Liver (tissue), 9 donors: Measurements from ENCODE around the gene C3orf22. TPM values are rescaled to one million over a fixed set of nuclear protein-coding genes. Genes with fewer than 3 reads are reported as not detected.
A peak's percentile ranks its signal among the peaks of the same experiment; 100 is the strongest.

Experiments used
- DNase-seq: peaks from one replicate; pipeline ENCODE4 v3.0.0-alpha.2; 2017; ENCODE audit warnings: low spot score
- H3K27ac ChIP-seq, 2 donors: one replicate each; pipeline ENCODE4 v1.7.0; 2013; ENCODE audit warnings: inconsistent platforms in 2 of 2, low read length in 2 of 2, control low read depth in 1 of 2, low read depth in 1 of 2, mild to moderate bottlenecking in 1 of 2
- H3K27me3 ChIP-seq, 4 donors: one replicate each; pipeline versions ENCODE4 v1.6.1 to v1.7.0; 2013; ENCODE audit warnings: low read length in 3 of 4, inconsistent platforms in 1 of 4, mild to moderate bottlenecking in 1 of 4, moderate library complexity in 1 of 4; ENCODE audit not compliant: control insufficient read depth in 4 of 4, insufficient read depth in 4 of 4
- H3K36me3 ChIP-seq, 4 donors: one replicate each; pipeline versions ENCODE4 v1.6.1 to v1.7.0; 2013; ENCODE audit warnings: low read length in 3 of 4, mild to moderate bottlenecking in 3 of 4, low read depth in 1 of 4, moderate library complexity in 1 of 4; ENCODE audit not compliant: control insufficient read depth in 4 of 4, insufficient read depth in 3 of 4
- H3K4me1 ChIP-seq, 4 donors: one replicate each; pipeline versions ENCODE4 v1.6.1 to v1.7.0; 2013; ENCODE audit warnings: low read length in 3 of 4, mild to moderate bottlenecking in 3 of 4, moderate library complexity in 1 of 4; ENCODE audit not compliant: control insufficient read depth in 4 of 4, insufficient read depth in 4 of 4
- H3K4me3 ChIP-seq, 3 donors: one replicate each; pipeline versions ENCODE4 v1.6.1 to v1.7.0; 2013; ENCODE audit warnings: low read length in 3 of 3, control low read depth in 1 of 3, low read depth in 1 of 3, mild to moderate bottlenecking in 1 of 3
- H3K9ac ChIP-seq, 2 donors: one replicate each; pipeline ENCODE4 v1.7.0; 2013; ENCODE audit warnings: low read length in 2 of 2, mild to moderate bottlenecking in 2 of 2, moderate library complexity in 2 of 2, control low read depth in 1 of 2, low read depth in 1 of 2
- H3K9me3 ChIP-seq, 4 donors: one replicate each; pipeline versions ENCODE4 v1.6.1 to v1.7.0; 2013; ENCODE audit warnings: low read length in 3 of 4; ENCODE audit not compliant: control insufficient read depth in 4 of 4
- EGR1 ChIP-seq, 2 donors: IDR thresholded peaks; 2 replicates each; pipeline ENCODE4 v1.6.1; 2016 to 2018; ENCODE audit warnings: antibody characterized with exemption in 2 of 2, low read depth in 2 of 2
- FOXA1 ChIP-seq: IDR thresholded peaks from 2 replicates; pipeline ENCODE4 v1.6.1; 2016; ENCODE audit warnings: antibody characterized with exemption
- FOXA2 ChIP-seq: IDR thresholded peaks from 2 replicates; pipeline ENCODE4 v1.6.1; 2016; ENCODE audit warnings: antibody characterized with exemption
- GABPA ChIP-seq, 2 donors: IDR thresholded peaks in 1 of 2; conservative IDR thresholded peaks in 1 of 2; 2 replicates each; pipeline ENCODE4 v1.6.1; 2016; ENCODE audit warnings: antibody characterized with exemption in 2 of 2, mild to moderate bottlenecking in 1 of 2, moderate library complexity in 1 of 2
- HNF4A ChIP-seq, 2 donors: conservative IDR thresholded peaks; 2 replicates each; pipeline ENCODE4 v1.6.1; 2016; ENCODE audit warnings: antibody characterized with exemption in 2 of 2, mild to moderate bottlenecking in 2 of 2
- HNF4G ChIP-seq: IDR thresholded peaks from 2 replicates; pipeline ENCODE4 v1.6.1; 2016; ENCODE audit warnings: antibody characterized with exemption
- JUND ChIP-seq, 2 donors: IDR thresholded peaks; 2 replicates each; pipeline ENCODE4 v1.6.1; 2016; ENCODE audit warnings: antibody characterized with exemption in 2 of 2
- NR2F2 ChIP-seq: IDR thresholded peaks from 2 replicates; pipeline ENCODE4 v1.6.1; 2016; ENCODE audit warnings: antibody characterized with exemption
- RAD21 ChIP-seq, 2 donors: IDR thresholded peaks; 2 replicates each; pipeline ENCODE4 v1.6.1; 2016; ENCODE audit warnings: antibody characterized with exemption in 2 of 2, mild to moderate bottlenecking in 2 of 2
- RXRA ChIP-seq, 2 donors: IDR thresholded peaks; 2 replicates each; pipeline ENCODE4 v1.6.1; 2017 to 2018; ENCODE audit warnings: antibody characterized with exemption in 2 of 2, mild to moderate bottlenecking in 1 of 2
- SP1 ChIP-seq: IDR thresholded peaks from 2 replicates; pipeline ENCODE4 v1.6.1; 2018; ENCODE audit warnings: antibody characterized with exemption, mild to moderate bottlenecking
- TAF1 ChIP-seq: conservative IDR thresholded peaks from 2 replicates; pipeline ENCODE4 v1.6.1; 2016; ENCODE audit warnings: antibody characterized with exemption, mild to moderate bottlenecking
- YY1 ChIP-seq: IDR thresholded peaks from 2 replicates; pipeline ENCODE4 v1.6.1; 2016; ENCODE audit warnings: antibody characterized with exemption, mild to moderate bottlenecking
- WGBS: extraction: QIAGEN DNeasy Blood & Tissue Kit; methylation state at CpG from one replicate; pipeline ENCODE4 v1.1.7; 2013; 5-methylcytosine and 5-hydroxymethylcytosine counted together
- polyA plus RNA-seq, 2 donors: library from polyadenylated mRNA; stranded (reverse) in 1 of 2; unstranded in 1 of 2; fragments of 200-250 nt in 1 of 2; fragments of >200 nt in 1 of 2; fragmentation: Nextera tagmentation in 1 of 2; extraction: Ambion mirVana in 1 of 2; gene quantifications; one replicate each; pipeline versions ENCODE4 v1.2.1 to v1.2.3, GENCODE V29; 2013 to 2015
- total RNA-seq, 2 donors: library from RNA; depleted of rRNA; stranded (reverse); fragments of >200 nt; gene quantifications; one replicate each; pipeline ENCODE4 v1.2.3, GENCODE V29; 2014
- TF ChIP-seq, protein P1 (sequence below): IDR thresholded peaks from 2 replicates; pipeline ENCODE4 v1.6.1; 2016; ENCODE audit warnings: antibody characterized with exemption
- TF ChIP-seq, protein P2 (sequence below): IDR thresholded peaks from 2 replicates; pipeline ENCODE4 v1.6.1; 2016; ENCODE audit warnings: antibody characterized with exemption, mild to moderate bottlenecking
- TF ChIP-seq, protein P3 (sequence below): fragments of 150-350 bp; IDR thresholded peaks from 2 replicates; pipeline ENCODE4 v1.5.1; 2017; ENCODE audit warnings: improper control_type of control experiment, low read depth, low read length; ENCODE audit not compliant: missing input control
- TF ChIP-seq, protein P4 (sequence below): IDR thresholded peaks from 2 replicates; pipeline ENCODE4 v1.6.1; 2016; ENCODE audit warnings: antibody characterized with exemption
- TF ChIP-seq, protein P5 (sequence below): IDR thresholded peaks from 2 replicates; pipeline ENCODE4 v1.6.1; 2016; ENCODE audit warnings: antibody characterized with exemption
- donor health status: healthy.
- donor health status: healthy.
- donor health status: healthy.
- donor health status: healthy.
- donor health status: healthy.

Gene C3orf22
- total and polyA plus RNA-seq, 4 donors, result not detected

DNA sequence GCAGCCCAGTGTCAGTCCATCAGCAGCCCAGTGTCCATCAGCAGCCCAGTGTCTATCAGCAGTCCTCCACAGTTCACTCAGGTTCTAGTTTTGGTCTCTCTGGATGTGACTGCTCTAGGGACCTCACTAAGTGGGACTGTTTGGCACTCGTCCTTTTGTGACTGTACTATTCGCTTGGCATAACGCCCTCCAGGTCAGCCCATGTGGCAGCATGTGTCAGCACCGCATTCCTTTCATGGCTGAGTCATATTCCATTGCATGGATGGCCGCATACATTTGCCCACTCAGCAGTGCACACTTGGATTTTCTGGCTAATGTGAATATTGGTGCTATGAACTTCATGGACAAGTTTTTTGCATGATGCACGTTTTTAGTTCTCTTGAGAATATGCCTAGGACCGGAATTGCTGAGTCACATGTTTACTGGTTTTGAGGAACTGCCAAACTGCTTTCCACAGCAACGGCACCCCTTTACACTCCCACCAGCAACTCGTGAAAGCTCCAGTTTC, 18.3 kb downstream of the C3orf22 start:
- TF ChIP-seq HNF4A (conservative IDR thresholded peaks at IDR 0.05) (no peak), GABPA (IDR thresholded peaks at IDR 0.05 in 1 of 2, conservative IDR thresholded peaks at IDR 0.05 in 1 of 2) (no peak), RXRA (IDR thresholded peaks at IDR 0.05) (no peak), EGR1 (IDR thresholded peaks at IDR 0.05; ENCODE audit: low read depth in 2 of 2) (no peak), SP1 (no peak), FOXA2 (no peak), NR2F2 (no peak), RAD21 (IDR thresholded peaks at IDR 0.05) (no peak), FOXA1 (no peak), JUND (IDR thresholded peaks at IDR 0.05) (no peak), HNF4G (no peak), TAF1 (no peak)
- TF ChIP-seq, protein P1, sequence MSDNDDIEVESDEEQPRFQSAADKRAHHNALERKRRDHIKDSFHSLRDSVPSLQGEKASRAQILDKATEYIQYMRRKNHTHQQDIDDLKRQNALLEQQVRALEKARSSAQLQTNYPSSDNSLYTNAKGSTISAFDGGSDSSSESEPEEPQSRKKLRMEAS, result no peak
- TF ChIP-seq, protein P2, sequence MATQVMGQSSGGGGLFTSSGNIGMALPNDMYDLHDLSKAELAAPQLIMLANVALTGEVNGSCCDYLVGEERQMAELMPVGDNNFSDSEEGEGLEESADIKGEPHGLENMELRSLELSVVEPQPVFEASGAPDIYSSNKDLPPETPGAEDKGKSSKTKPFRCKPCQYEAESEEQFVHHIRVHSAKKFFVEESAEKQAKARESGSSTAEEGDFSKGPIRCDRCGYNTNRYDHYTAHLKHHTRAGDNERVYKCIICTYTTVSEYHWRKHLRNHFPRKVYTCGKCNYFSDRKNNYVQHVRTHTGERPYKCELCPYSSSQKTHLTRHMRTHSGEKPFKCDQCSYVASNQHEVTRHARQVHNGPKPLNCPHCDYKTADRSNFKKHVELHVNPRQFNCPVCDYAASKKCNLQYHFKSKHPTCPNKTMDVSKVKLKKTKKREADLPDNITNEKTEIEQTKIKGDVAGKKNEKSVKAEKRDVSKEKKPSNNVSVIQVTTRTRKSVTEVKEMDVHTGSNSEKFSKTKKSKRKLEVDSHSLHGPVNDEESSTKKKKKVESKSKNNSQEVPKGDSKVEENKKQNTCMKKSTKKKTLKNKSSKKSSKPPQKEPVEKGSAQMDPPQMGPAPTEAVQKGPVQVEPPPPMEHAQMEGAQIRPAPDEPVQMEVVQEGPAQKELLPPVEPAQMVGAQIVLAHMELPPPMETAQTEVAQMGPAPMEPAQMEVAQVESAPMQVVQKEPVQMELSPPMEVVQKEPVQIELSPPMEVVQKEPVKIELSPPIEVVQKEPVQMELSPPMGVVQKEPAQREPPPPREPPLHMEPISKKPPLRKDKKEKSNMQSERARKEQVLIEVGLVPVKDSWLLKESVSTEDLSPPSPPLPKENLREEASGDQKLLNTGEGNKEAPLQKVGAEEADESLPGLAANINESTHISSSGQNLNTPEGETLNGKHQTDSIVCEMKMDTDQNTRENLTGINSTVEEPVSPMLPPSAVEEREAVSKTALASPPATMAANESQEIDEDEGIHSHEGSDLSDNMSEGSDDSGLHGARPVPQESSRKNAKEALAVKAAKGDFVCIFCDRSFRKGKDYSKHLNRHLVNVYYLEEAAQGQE, result no peak
- TF ChIP-seq, protein P3, sequence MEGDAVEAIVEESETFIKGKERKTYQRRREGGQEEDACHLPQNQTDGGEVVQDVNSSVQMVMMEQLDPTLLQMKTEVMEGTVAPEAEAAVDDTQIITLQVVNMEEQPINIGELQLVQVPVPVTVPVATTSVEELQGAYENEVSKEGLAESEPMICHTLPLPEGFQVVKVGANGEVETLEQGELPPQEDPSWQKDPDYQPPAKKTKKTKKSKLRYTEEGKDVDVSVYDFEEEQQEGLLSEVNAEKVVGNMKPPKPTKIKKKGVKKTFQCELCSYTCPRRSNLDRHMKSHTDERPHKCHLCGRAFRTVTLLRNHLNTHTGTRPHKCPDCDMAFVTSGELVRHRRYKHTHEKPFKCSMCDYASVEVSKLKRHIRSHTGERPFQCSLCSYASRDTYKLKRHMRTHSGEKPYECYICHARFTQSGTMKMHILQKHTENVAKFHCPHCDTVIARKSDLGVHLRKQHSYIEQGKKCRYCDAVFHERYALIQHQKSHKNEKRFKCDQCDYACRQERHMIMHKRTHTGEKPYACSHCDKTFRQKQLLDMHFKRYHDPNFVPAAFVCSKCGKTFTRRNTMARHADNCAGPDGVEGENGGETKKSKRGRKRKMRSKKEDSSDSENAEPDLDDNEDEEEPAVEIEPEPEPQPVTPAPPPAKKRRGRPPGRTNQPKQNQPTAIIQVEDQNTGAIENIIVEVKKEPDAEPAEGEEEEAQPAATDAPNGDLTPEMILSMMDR, result no peak
- Histone ChIP-seq H3K27ac (peak overlapping the region; percentile 21 to 51), H3K9ac (no peak overlapping the region), H3K4me1 (peaks cover 2 to 37% (median 20%) of the 10 kb centered on the region in 4 donors), H3K9me3 (no peaks in the 10 kb centered on the region), H3K36me3 (peaks cover 0 to 8% (median 0%) of the 10 kb centered on the region in 4 donors), H3K27me3 (no peaks in the 10 kb centered on the region), H3K4me3 (no peak overlapping the region)
- DNase-seq, result no peak
- 42% methylated on average over 9 of the region's 9 CpGs for WGBS

DNA sequence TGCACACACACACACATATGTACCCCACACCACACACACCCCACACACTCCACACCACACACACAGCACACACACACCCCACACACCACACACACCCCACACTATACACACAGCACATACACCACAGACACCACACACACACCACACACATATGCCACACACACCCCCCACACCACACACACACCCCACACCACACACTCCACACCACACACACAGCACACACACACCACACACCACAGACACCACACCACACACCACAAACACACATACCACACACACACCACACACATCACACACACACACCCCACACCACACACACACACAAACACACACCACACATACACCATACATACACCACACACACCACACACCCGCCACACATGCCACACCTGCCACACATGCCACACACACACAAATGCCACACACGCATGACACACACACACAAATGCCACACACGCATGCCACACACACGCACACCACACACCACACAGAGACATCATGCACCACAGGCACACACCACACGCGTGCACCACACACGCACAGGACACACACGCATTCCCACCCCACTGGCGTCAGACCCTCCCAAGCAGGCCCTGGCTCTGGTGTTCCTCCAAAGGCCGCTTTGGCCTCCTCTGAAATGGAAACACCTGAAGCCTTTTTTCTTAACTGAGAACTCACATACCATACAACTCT, 19.0 kb downstream of the C3orf22 start:
- H3K27ac ChIP-seq, result no peak overlapping the region
- no peak for TF ChIP-seq FOXA1
- TF ChIP-seq GABPA (IDR thresholded peaks at IDR 0.05 in 1 of 2, conservative IDR thresholded peaks at IDR 0.05 in 1 of 2), result no peak
- TF ChIP-seq JUND (IDR thresholded peaks at IDR 0.05), result no peak
- TF ChIP-seq RAD21 (IDR thresholded peaks at IDR 0.05), result no peak
- no peak for TF ChIP-seq TAF1
- TF ChIP-seq EGR1 (IDR thresholded peaks at IDR 0.05; ENCODE audit: low read depth in 2 of 2), result no peak
- TF ChIP-seq, protein P2, result no peak
- TF ChIP-seq, protein P4, sequence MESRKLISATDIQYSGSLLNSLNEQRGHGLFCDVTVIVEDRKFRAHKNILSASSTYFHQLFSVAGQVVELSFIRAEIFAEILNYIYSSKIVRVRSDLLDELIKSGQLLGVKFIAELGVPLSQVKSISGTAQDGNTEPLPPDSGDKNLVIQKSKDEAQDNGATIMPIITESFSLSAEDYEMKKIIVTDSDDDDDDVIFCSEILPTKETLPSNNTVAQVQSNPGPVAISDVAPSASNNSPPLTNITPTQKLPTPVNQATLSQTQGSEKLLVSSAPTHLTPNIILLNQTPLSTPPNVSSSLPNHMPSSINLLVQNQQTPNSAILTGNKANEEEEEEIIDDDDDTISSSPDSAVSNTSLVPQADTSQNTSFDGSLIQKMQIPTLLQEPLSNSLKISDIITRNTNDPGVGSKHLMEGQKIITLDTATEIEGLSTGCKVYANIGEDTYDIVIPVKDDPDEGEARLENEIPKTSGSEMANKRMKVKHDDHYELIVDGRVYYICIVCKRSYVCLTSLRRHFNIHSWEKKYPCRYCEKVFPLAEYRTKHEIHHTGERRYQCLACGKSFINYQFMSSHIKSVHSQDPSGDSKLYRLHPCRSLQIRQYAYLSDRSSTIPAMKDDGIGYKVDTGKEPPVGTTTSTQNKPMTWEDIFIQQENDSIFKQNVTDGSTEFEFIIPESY, result no peak
- TF ChIP-seq YY1, result no peak
- TF ChIP-seq NR2F2, result no peak
- TF ChIP-seq, protein P1, result no peak
- no peak for TF ChIP-seq HNF4G
- no peak for TF ChIP-seq SP1
- TF ChIP-seq, protein P5, sequence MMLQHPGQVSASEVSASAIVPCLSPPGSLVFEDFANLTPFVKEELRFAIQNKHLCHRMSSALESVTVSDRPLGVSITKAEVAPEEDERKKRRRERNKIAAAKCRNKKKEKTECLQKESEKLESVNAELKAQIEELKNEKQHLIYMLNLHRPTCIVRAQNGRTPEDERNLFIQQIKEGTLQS, result no peak
- no peak for TF ChIP-seq RXRA (IDR thresholded peaks at IDR 0.05)
- no peak for TF ChIP-seq FOXA2
- no peak for TF ChIP-seq HNF4A (conservative IDR thresholded peaks at IDR 0.05)
- WGBS, result 97% methylated on average over 10 of the region's 10 CpGs
- DNase-seq, result no peak
- no peaks in the 10 kb centered on the region for H3K9me3 ChIP-seq
- H3K4me1 ChIP-seq, result peaks cover 2 to 37% (median 20%) of the 10 kb centered on the region in 4 donors
- no peak overlapping the region for H3K9ac ChIP-seq
- no peaks in the 10 kb centered on the region for H3K27me3 ChIP-seq
- no peak overlapping the region for H3K4me3 ChIP-seq
- H3K36me3 ChIP-seq, result peaks cover 0 to 10% (median 1%) of the 10 kb centered on the region in 4 donors
